IMR-90 (cell line): ENCODE measurements around the gene CEMP1. TPM values are rescaled to one million over a fixed set of nuclear protein-coding genes. Genes with fewer than 3 reads are reported as not detected.

Experiments
- ATAC-seq: fragments of 200-7000 bp; cut with Tn5 transposase; 2 replicates; pipeline ENCODE4 v1.9.1; 2020; ENCODE audit warnings: low read depth, mild to moderate bottlenecking, moderate library complexity
- BruUV-seq: library from RNA; stranded (reverse); fragments of 400-500 nt; replicated peaks from 2 replicates; lab custom pipeline; 2021; lab: Mats Ljungman, UMichigan
- CTCF ChIA-PET: fragments of 300-600 bp; formaldehyde crosslinking; extraction: SDS; loops from one replicate; lab custom pipeline; 2021; ENCODE audit warnings: antibody characterized with exemption; lab: Yijun Ruan, JAX
- POLR2A ChIA-PET: fragments of 300-600 bp; sonication (Branson Sonifier 250); formaldehyde crosslinking; loops from one replicate; lab custom pipeline; 2022; ENCODE audit warnings: antibody characterized with exemption; ENCODE audit not compliant: unreplicated experiment; lab: Charles Lee
- DNase-seq: peaks from one replicate; pipeline ENCODE4 v3.0.0; 2013
- H2AFZ ChIP-seq: replicated peaks from 2 replicates; pipeline ENCODE3; 2013; ENCODE audit warnings: low read length, mild to moderate bottlenecking; ENCODE audit not compliant: poor library complexity
- H2AK5ac ChIP-seq: 2 replicates; pipeline ENCODE4 v1.6.1; 2013; ENCODE audit warnings: low read depth, low read length, inconsistent platforms
- H2AK9ac ChIP-seq: replicated peaks from 2 replicates; pipeline ENCODE3; 2013; ENCODE audit warnings: mild to moderate bottlenecking, low read depth, low read length, moderate library complexity; ENCODE audit not compliant: poor library complexity
- H2BK120ac ChIP-seq: 2 replicates; pipeline ENCODE4 v1.6.1; 2013; ENCODE audit warnings: low read depth, low read length, inconsistent platforms
- H2BK15ac ChIP-seq: 3 replicates; pipeline ENCODE4 v1.6.1; 2013; ENCODE audit warnings: low read depth, low read length, inconsistent platforms
- H2BK20ac ChIP-seq: 2 replicates; pipeline ENCODE4 v1.6.1; 2013; ENCODE audit warnings: low read depth, mild to moderate bottlenecking, inconsistent platforms, low read length, moderate library complexity
- H2BK5ac ChIP-seq: 2 replicates; pipeline ENCODE4 v1.6.1; 2013; ENCODE audit warnings: mild to moderate bottlenecking, low read depth, low read length, inconsistent platforms; ENCODE audit not compliant: poor library complexity, severe bottlenecking
- H3K14ac ChIP-seq: replicated peaks from 2 replicates; pipeline ENCODE4 v1.6.1; 2013; ENCODE audit warnings: low read depth, low read length, inconsistent platforms
- H3K18ac ChIP-seq: 2 replicates; pipeline ENCODE4 v1.6.1; 2013; ENCODE audit warnings: low read depth, low read length, control low read depth
- H3K23ac ChIP-seq: 2 replicates; pipeline ENCODE4 v1.6.1; 2013; ENCODE audit warnings: low read depth, low read length, inconsistent platforms
- H3K27ac ChIP-seq: 2 replicates; pipeline ENCODE4 v1.5.1; 2013; ENCODE audit warnings: mild to moderate bottlenecking, control low read depth, low read length; ENCODE audit not compliant: insufficient read depth
- H3K27me3 ChIP-seq: 2 replicates; pipeline ENCODE4 v1.6.1; 2013; ENCODE audit warnings: low read length; ENCODE audit not compliant: control insufficient read depth, insufficient read depth
- H3K36me3 ChIP-seq: 2 replicates; pipeline ENCODE4 v1.6.1; 2013; ENCODE audit warnings: low read length, mixed read lengths; ENCODE audit not compliant: control insufficient read depth, insufficient read depth
- H3K4ac ChIP-seq: 2 replicates; pipeline ENCODE4 v1.6.1; 2013; ENCODE audit warnings: low read depth, low read length, inconsistent platforms
- H3K4me1 ChIP-seq: 2 replicates; pipeline ENCODE4 v1.6.1; 2013; ENCODE audit warnings: low read length, mixed read lengths; ENCODE audit not compliant: control insufficient read depth, insufficient read depth
- H3K4me2 ChIP-seq: 2 replicates; pipeline ENCODE4 v1.6.1; 2013; ENCODE audit warnings: low read depth, mild to moderate bottlenecking, control low read depth, low read length, moderate library complexity
- H3K4me3 ChIP-seq: 2 replicates; pipeline ENCODE4 v1.5.1; 2013; ENCODE audit warnings: low read depth, mild to moderate bottlenecking, control low read depth, low read length, moderate library complexity; ENCODE audit not compliant: insufficient read depth
- H3K56ac ChIP-seq: 2 replicates; pipeline ENCODE4 v1.6.1; 2013; ENCODE audit warnings: low read length, inconsistent platforms; ENCODE audit not compliant: insufficient read depth; ENCODE audit errors: extremely low read depth
- H3K79me1 ChIP-seq, 2 experiments: 2 replicates each; pipeline ENCODE4 v1.6.1; 2013; ENCODE audit warnings: low read length in 2 of 2, inconsistent platforms in 1 of 2, low read depth in 1 of 2
- H3K9ac ChIP-seq: 2 replicates; pipeline ENCODE4 v1.6.1; 2013; ENCODE audit warnings: low read depth, low read length, control low read depth
- H3K9me1 ChIP-seq: 2 replicates; pipeline ENCODE4 v1.6.1; 2013; ENCODE audit warnings: low read length, inconsistent platforms; ENCODE audit not compliant: insufficient read depth
- H3K9me3 ChIP-seq: 2 replicates; pipeline ENCODE4 v1.6.1; 2013; ENCODE audit warnings: low read length; ENCODE audit not compliant: control insufficient read depth, insufficient read depth
- H4K20me1 ChIP-seq: 2 replicates; pipeline ENCODE4 v1.6.1; 2013; ENCODE audit warnings: low read length, inconsistent platforms; ENCODE audit not compliant: insufficient read depth
- H4K5ac ChIP-seq: 2 replicates; pipeline ENCODE4 v1.6.1; 2013; ENCODE audit warnings: mild to moderate bottlenecking, low read depth, low read length, control low read depth
- H4K8ac ChIP-seq, 2 experiments: 2 replicates each; pipeline ENCODE4 v1.6.1; 2013; ENCODE audit warnings: low read depth in 2 of 2, low read length in 2 of 2, control low read depth in 1 of 2, inconsistent platforms in 1 of 2
- H4K91ac ChIP-seq: 2 replicates; pipeline ENCODE4 v1.6.1; 2013; ENCODE audit warnings: low read depth, low read length, inconsistent platforms; ENCODE audit not compliant: insufficient read depth
- BHLHE40 ChIP-seq: fragments of 150-350 bp; IDR thresholded peaks from 2 replicates; pipeline ENCODE4 v1.6.1; 2016; ENCODE audit warnings: mild to moderate bottlenecking, low read depth, low read length
- CEBPB ChIP-seq: IDR thresholded peaks from 2 replicates; pipeline ENCODE4 v1.6.1; 2012; ENCODE audit warnings: low read depth, low read length, improper control_type of control experiment
- CHD1 ChIP-seq: IDR thresholded peaks from 2 replicates; pipeline ENCODE4 v1.6.1; 2012; ENCODE audit warnings: low read depth, low read length, improper control_type of control experiment
- FOS ChIP-seq: fragments of 150-350 bp; IDR thresholded peaks from 2 replicates; pipeline ENCODE4 v1.6.1; 2016; ENCODE audit warnings: low read depth, low read length
- MAFK ChIP-seq: IDR thresholded peaks from 2 replicates; pipeline ENCODE4 v1.6.1; 2012; ENCODE audit warnings: low read depth, low read length, improper control_type of control experiment
- MAZ ChIP-seq: IDR thresholded peaks from 2 replicates; pipeline ENCODE4 v1.6.1; 2012; ENCODE audit warnings: low read depth, mild to moderate bottlenecking, low read length, improper control_type of control experiment, moderate library complexity, borderline replicate concordance
- MXI1 ChIP-seq: IDR thresholded peaks from 2 replicates; pipeline ENCODE4 v1.6.1; 2012; ENCODE audit warnings: low read depth, mild to moderate bottlenecking, low read length, moderate library complexity, borderline replicate concordance
- POLR2A ChIP-seq: IDR thresholded peaks from 2 replicates; pipeline ENCODE4 v1.6.1; 2012; ENCODE audit warnings: mild to moderate bottlenecking, low read depth, low read length
- RAD21 ChIP-seq: IDR thresholded peaks from 2 replicates; pipeline ENCODE4 v1.6.1; 2012; ENCODE audit warnings: low read length, improper control_type of control experiment
- RCOR1 ChIP-seq: IDR thresholded peaks from 2 replicates; pipeline ENCODE4 v1.6.1; 2012; ENCODE audit warnings: mild to moderate bottlenecking, low read length, improper control_type of control experiment; ENCODE audit not compliant: insufficient replicate concordance
- RFX5 ChIP-seq: IDR thresholded peaks from 2 replicates; pipeline ENCODE4 v1.8.0; 2012; ENCODE audit warnings: low read depth, mild to moderate bottlenecking, low read length, moderate library complexity
- SMC3 ChIP-seq: fragments of 150-350 bp; IDR thresholded peaks from 2 replicates; pipeline ENCODE4 v1.6.1; 2016; ENCODE audit warnings: low read depth, mild to moderate bottlenecking, antibody characterized with exemption, low read length, moderate library complexity
- WGBS, 2 experiments: methylation state at CpG; one replicate each; pipeline versions ENCODE4 v1.1.5 to v1.1.7; 2013; ENCODE audit warnings: missing lambda C conversion rate in 2 of 2; ENCODE audit not compliant: insufficient read length in 1 of 2; ENCODE audit errors: extremely low coverage in 2 of 2; 5-methylcytosine and 5-hydroxymethylcytosine counted together
- dilution Hi-C: fragments of 300-500 bp; cut with HindIII; formaldehyde crosslinking; loops from one replicate; pipeline ENCODE4 v1.14.3; 2018; ENCODE audit warnings: low sequenced_read_pairs; ENCODE audit not compliant: unreplicated experiment
- in situ Hi-C: fragments of 300-500 bp; cut with MboI; formaldehyde crosslinking; loops from 3 replicates; pipeline ENCODE4 v1.14.3; 2019; ENCODE audit warnings: low sequenced_read_pairs, inconsistent platforms, mixed read lengths
- intact Hi-C: fragments of 100-400 bp; cut with micrococcal nuclease; formaldehyde crosslinking; loops from 2 replicates; pipeline ENCODE4 v1.10.0; 2022
- polyA plus RNA-seq, 3 experiments: library from polyadenylated mRNA; depleted of rRNA; stranded (reverse); fragments of >200 nt; gene quantifications; 2 replicates each; pipeline ENCODE4 v1.2.3, GENCODE V29; 2012; ENCODE audit warnings: low replicate concordance in 1 of 3
- total RNA-seq: library from RNA; depleted of rRNA; stranded (reverse); fragments of >200 nt; gene quantifications from 2 replicates; pipeline ENCODE4 v1.2.3, GENCODE V29; 2012
- TF ChIP-seq, protein P1 (sequence below): fragments of 150-350 bp; IDR thresholded peaks from 2 replicates; pipeline ENCODE4 v1.6.1; 2017; ENCODE audit warnings: mild to moderate bottlenecking, antibody characterized with exemption, low read length, low read depth
- TF ChIP-seq, protein P2 (sequence below): conservative IDR thresholded peaks from 2 replicates; pipeline ENCODE4 v1.5.1; 2012; ENCODE audit warnings: mild to moderate bottlenecking, low read depth, low read length, improper control_type of control experiment
- TF ChIP-seq, protein P3 (sequence below): fragments of 150-350 bp; IDR thresholded peaks from 2 replicates; pipeline ENCODE4 v1.6.1; 2016; ENCODE audit warnings: low read depth, mild to moderate bottlenecking, low read length, moderate library complexity, borderline replicate concordance

CEMP1 gene
- total and polyA plus RNA-seq, 2 of the 4 experiments (the other 2 are of a cell fraction): not detected

DNA sequence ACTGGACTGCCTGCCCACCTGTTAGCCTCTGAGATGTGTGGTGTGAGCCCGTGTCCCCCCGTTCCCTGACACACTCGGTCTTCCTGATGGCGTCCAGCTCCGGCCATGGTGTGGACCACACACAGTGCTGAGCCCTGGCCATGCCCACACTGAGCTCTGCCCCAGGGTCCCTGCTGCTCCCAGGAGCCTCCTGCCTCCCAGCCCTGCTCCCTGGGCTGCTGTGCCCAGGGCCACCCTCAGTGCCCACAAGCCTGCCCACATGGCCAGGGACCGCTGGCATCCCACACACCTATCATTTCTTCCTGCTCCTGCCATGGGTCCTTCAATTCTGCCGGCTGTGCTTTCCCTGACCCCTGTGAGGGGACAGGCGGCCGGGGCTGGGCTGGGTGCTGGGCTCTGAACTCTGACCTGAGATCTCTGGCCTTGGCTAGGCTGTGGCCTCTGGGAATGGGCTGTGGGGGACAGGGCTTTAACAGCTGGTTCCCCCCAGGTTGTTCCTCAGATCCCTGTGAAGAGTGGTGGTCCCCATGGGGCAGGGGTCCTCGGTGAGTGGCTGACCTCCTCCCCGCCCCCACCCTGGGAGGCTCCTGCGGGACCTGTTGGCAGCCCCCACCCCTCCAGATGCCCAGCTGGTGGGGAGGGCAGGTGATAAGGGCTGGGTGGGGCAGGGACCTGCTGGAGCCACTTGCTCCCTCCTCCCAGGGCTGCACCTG lies 4.0 kb downstream of the CEMP1 start:
- ChIA-PET CTCF (no interaction called here), POLR2A (no interaction called here)
- H3K9ac ChIP-seq: no peak overlapping the region
- dilution Hi-C loops: no loop called here
- no peak overlapping the region for H3K18ac ChIP-seq
- H3K14ac ChIP-seq: no peak overlapping the region
- in situ Hi-C loops: no loop called here
- H3K9me1 ChIP-seq: no peaks in the 10 kb centered on the region
- BruUV-seq: no TSS peak
- no peak overlapping the region for H2BK20ac ChIP-seq
- ATAC-seq (no peak), DNase-seq (no peak)
- no peak overlapping the region for H2AK9ac ChIP-seq
- no peak overlapping the region for H3K27ac ChIP-seq
- no peak overlapping the region for H4K91ac ChIP-seq
- no peaks in the 10 kb centered on the region for H3K27me3 ChIP-seq
- H3K56ac ChIP-seq: no peak overlapping the region
- no peak overlapping the region for H4K5ac ChIP-seq
- H2BK5ac ChIP-seq: no peak overlapping the region
- H4K8ac ChIP-seq: no peak overlapping the region
- TF ChIP-seq RAD21: no peak
- no peak for TF ChIP-seq RFX5
- TF ChIP-seq CHD1: no peak
- TF ChIP-seq RCOR1: no peak
- TF ChIP-seq FOS: no peak
- TF ChIP-seq SMC3: no peak
- TF ChIP-seq, protein P1, sequence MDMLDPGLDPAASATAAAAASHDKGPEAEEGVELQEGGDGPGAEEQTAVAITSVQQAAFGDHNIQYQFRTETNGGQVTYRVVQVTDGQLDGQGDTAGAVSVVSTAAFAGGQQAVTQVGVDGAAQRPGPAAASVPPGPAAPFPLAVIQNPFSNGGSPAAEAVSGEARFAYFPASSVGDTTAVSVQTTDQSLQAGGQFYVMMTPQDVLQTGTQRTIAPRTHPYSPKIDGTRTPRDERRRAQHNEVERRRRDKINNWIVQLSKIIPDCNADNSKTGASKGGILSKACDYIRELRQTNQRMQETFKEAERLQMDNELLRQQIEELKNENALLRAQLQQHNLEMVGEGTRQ: no peak
- TF ChIP-seq, protein P2, sequence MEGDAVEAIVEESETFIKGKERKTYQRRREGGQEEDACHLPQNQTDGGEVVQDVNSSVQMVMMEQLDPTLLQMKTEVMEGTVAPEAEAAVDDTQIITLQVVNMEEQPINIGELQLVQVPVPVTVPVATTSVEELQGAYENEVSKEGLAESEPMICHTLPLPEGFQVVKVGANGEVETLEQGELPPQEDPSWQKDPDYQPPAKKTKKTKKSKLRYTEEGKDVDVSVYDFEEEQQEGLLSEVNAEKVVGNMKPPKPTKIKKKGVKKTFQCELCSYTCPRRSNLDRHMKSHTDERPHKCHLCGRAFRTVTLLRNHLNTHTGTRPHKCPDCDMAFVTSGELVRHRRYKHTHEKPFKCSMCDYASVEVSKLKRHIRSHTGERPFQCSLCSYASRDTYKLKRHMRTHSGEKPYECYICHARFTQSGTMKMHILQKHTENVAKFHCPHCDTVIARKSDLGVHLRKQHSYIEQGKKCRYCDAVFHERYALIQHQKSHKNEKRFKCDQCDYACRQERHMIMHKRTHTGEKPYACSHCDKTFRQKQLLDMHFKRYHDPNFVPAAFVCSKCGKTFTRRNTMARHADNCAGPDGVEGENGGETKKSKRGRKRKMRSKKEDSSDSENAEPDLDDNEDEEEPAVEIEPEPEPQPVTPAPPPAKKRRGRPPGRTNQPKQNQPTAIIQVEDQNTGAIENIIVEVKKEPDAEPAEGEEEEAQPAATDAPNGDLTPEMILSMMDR: no peak
- no peak for TF ChIP-seq MAZ
- no peak for TF ChIP-seq CEBPB
- TF ChIP-seq POLR2A: no peak
- TF ChIP-seq BHLHE40: no peak
- TF ChIP-seq, protein P3, sequence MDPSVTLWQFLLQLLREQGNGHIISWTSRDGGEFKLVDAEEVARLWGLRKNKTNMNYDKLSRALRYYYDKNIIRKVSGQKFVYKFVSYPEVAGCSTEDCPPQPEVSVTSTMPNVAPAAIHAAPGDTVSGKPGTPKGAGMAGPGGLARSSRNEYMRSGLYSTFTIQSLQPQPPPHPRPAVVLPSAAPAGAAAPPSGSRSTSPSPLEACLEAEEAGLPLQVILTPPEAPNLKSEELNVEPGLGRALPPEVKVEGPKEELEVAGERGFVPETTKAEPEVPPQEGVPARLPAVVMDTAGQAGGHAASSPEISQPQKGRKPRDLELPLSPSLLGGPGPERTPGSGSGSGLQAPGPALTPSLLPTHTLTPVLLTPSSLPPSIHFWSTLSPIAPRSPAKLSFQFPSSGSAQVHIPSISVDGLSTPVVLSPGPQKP: no peak
- TF ChIP-seq MXI1: no peak
- TF ChIP-seq MAFK: no peak
- peaks cover 5% of the 10 kb centered on the region; the same call in 1 of the 2 replicates for H3K4me1 ChIP-seq
- H2BK15ac ChIP-seq: no peak overlapping the region
- H2AK5ac ChIP-seq: no peak overlapping the region
- no peak overlapping the region for H2AFZ ChIP-seq
- H3K4me3 ChIP-seq: no peak overlapping the region
- no peak overlapping the region for H3K23ac ChIP-seq
- peaks cover 10 to 43% of the 10 kb centered on the region in 2 experiments for H3K79me1 ChIP-seq
- no peak overlapping the region for H3K4ac ChIP-seq
- no peaks in the 10 kb centered on the region; the same call in none of the 2 replicates for H4K20me1 ChIP-seq
- H3K9me3 ChIP-seq: no peaks in the 10 kb centered on the region
- H3K36me3 ChIP-seq: peaks cover 57% of the 10 kb centered on the region
- intact Hi-C loops: no loop called here
- WGBS, 2 experiments: 97% methylated on average over 7 of the region's 12 CpGs; no CpG with 5 or more reads in 1 of the 2 experiments
- no peak overlapping the region for H2BK120ac ChIP-seq
- H3K4me2 ChIP-seq: no peak overlapping the region
